HuH-7.5 (cell line): ENCODE measurements around the gene KCNC3.
A peak's percentile ranks its signal among the peaks of the same experiment; 100 is the strongest.

Source experiments
- DNase-seq: peaks from one replicate; pipeline ENCODE4 v3.0.0; 2011; ENCODE audit warnings: low spot score

Gene KCNC3

DNA sequence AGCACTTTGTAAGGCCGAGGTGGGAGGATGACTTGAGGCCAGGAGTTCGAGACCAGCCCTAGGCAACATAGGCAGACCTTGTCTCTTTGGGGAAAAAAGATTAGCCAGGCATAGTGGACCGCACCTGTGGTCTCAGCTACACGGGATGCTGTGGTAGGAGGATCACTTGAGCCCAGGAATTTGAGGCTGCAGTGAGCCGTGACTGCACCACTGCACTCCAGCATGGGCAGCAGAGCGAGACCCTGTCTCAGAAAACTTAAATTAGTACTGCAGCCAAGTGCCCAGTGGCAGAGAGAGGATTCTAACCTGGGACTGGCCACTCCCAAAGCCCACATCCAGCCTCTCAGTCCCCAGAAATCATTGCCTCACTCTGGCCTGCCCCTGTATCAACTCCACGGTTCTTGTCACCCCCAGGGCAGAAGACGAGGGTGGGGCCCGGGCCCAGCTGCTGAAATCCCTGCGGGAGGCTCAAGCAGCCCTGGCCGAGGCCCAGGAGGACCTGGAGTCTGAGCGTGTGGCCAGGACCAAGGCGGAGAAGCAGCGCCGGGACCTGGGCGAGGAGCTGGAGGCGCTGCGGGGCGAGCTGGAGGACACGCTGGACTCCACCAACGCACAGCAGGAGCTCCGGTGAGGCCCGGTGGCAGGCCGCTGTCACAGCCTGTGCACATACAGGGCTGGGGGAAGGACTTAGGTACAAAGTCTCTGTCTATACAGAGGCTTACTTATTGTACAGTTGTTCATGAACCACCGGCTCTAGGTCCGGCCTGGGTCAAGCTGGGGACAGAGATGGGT is 53.4 kb downstream of the KCNC3 start:
- peak; percentile 36 for DNase-seq

GRCh38 chr19:50273821-50274220 is 55.4 kb downstream of the KCNC3 start:
- DNase-seq: no peak

DNA sequence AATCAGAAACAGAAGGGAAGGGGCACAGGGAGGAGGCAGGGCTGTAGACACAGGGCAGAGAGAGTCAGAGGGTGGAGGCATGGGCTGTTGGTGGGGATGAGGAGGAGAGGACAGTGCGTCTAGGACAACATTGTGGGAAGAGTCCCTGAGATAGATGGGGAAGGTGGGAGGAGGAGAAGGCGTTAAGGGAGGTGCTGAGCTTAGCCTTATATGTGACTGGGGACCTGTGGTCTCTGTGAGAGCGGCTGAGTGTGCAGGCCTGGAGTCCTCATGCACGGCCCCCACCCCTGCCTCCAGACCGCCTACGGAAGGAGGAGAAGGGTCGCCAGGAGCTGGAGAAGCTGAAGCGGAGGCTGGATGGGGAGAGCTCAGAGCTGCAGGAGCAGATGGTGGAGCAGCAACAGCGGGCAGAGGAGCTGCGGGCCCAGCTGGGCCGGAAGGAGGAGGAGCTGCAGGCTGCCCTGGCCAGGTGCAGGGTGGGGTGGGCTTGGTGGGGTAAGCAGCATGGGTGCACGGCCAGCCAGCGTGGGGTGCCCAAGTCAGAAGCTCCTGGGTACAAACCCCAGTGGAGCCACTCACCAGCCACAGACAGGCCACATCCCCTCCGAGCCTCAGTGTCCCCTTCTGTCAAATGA is 56.8 kb downstream of the KCNC3 start:
- DNase-seq: no peak

GRCh38 chr19:50269653-50270052 is 59.5 kb downstream of the KCNC3 start:
- no peak for DNase-seq

GRCh38 chr19:50268501-50268900 is 60.7 kb downstream of the KCNC3 start:
- no peak for DNase-seq

- no peak for DNase-seq
Observed at GRCh38 chr19:50268041-50268440, 61.1 kb downstream of the KCNC3 start.

- DNase-seq: no peak
Observed at GRCh38 chr19:50266896-50267295, 62.3 kb downstream of the KCNC3 start.

DNA sequence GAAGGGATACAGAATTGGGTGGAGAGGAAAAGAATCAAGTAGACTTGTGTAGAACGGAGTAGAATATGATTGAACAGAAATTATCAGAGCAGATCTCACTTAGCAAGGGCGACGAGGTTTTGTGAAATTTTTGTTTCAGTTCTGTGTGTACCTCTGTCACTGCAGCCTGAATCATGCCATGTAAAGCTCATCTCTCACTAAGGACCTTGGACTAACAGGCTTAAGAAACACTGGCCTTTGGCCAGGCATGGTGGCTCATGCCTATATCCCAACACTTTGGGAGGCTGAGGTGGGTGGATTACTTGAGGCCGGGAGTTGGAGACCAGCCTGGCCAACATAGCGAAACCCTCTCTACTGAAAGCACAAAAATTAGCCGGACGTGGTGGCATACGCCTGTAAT is 63.1 kb downstream of the KCNC3 start:
- DNase-seq: no peak

- no peak for DNase-seq
Observed at GRCh38 chr19:50264483-50265186, 64.5 kb downstream of the KCNC3 start.

DNA sequence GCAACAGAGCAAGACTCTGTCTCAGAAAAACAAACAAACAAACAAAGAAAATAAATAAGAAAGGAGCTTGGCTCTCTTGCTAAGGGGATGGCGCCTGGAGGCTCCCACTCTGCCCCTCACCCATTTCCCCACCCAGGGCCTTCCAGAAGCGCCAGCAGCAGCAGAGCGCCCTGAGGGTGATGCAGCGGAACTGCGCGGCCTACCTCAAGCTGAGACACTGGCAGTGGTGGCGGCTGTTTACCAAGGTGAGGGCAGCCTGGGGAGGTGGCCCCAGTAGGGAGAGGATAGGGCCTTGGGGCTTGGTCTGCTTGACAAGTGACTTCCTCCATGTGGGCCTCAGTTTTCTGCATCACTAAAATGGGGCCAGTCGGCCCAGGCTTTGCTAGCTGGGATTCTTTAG is 66.0 kb downstream of the KCNC3 start:
- no peak for DNase-seq
